ENCODE measurements around the gene CCDC89.

Gene CCDC89

GRCh38 chr11:85685820-85686459, at the start of gene CCDC89:
CCDC89 (minus strand) TSS chr11:85686195; CDS start chr11:85686130, 65 bp downstream.
- DNase-seq (ENCODE audit: low read depth), result no peak

- DNase-seq (ENCODE audit: low read depth), result no peak
These were observed 47.0 kb upstream of the CCDC89 start for GRCh38 chr11:85732965-85733364.

GRCh38 chr11:85726381-85726780, 40.4 kb upstream of the CCDC89 start:
- no peak for DNase-seq (ENCODE audit: low read depth)

- DNase-seq (ENCODE audit: low read depth), result no peak
These were observed 39.7 kb upstream of the CCDC89 start for GRCh38 chr11:85725510-85726258.

- no peak for DNase-seq (ENCODE audit: low read depth)
These were observed 38.9 kb upstream of the CCDC89 start for GRCh38 chr11:85724748-85725465.

- no peak for DNase-seq (ENCODE audit: low read depth)
These were observed 37.1 kb upstream of the CCDC89 start for GRCh38 chr11:85723088-85723487.

- no peak for DNase-seq (ENCODE audit: low read depth)
These were observed 35.2 kb upstream of the CCDC89 start for GRCh38 chr11:85721191-85721590.

GRCh38 chr11:85718991-85719807, 33.2 kb upstream of the CCDC89 start:
- no peak for DNase-seq (ENCODE audit: low read depth)

GRCh38 chr11:85718126-85718943, 32.3 kb upstream of the CCDC89 start:
- DNase-seq (ENCODE audit: low read depth), result no peak

- no peak for DNase-seq (ENCODE audit: low read depth)
These were observed 31.4 kb upstream of the CCDC89 start for GRCh38 chr11:85717429-85717828.

GRCh38 chr11:85712953-85713352, 27.0 kb upstream of the CCDC89 start:
- DNase-seq (ENCODE audit: low read depth), result no peak

- no peak for DNase-seq (ENCODE audit: low read depth)
These were observed 24.9 kb upstream of the CCDC89 start for GRCh38 chr11:85710917-85711316.

- DNase-seq (ENCODE audit: low read depth), result no peak
These were observed 24.1 kb upstream of the CCDC89 start for GRCh38 chr11:85709941-85710702.

GRCh38 chr11:85705800-85706199, 19.8 kb upstream of the CCDC89 start:
- no peak for DNase-seq (ENCODE audit: low read depth)

- no peak for DNase-seq (ENCODE audit: low read depth)
These were observed 19.0 kb upstream of the CCDC89 start for GRCh38 chr11:85704967-85705366.

GRCh38 chr11:85699957-85700741, 14.2 kb upstream of the CCDC89 start:
- no peak for DNase-seq (ENCODE audit: low read depth)

GRCh38 chr11:85698195-85698594, 12.2 kb upstream of the CCDC89 start:
- no peak for DNase-seq (ENCODE audit: low read depth)

- no peak for DNase-seq (ENCODE audit: low read depth)
These were observed 11.8 kb upstream of the CCDC89 start for GRCh38 chr11:85697747-85698146.

GRCh38 chr11:85695546-85695945, 9.6 kb upstream of the CCDC89 start:
- no peak for DNase-seq (ENCODE audit: low read depth)
